HEK293 (cell line): ENCODE data around the gene DDX17.

Source experiments
- YY1 ChIP-seq: fragments of 450-650 bp; formaldehyde crosslinking; IDR thresholded peaks from 2 replicates; pipeline ENCODE4 v1.5.1; 2018; ENCODE audit warnings: missing biosample characterization, missing genetic modification characterization
- ZNF501 ChIP-seq: fragments of 450-650 bp; formaldehyde crosslinking; IDR thresholded peaks from 2 replicates; pipeline ENCODE4 v1.5.1; 2016; ENCODE audit warnings: missing biosample characterization, missing genetic modification characterization

GRCh38 chr22:38524429-38524828, 18.3 kb upstream of the DDX17 start:
- TF ChIP-seq YY1, result no peak
- TF ChIP-seq ZNF501 (tag by site-specific recombination), result no peak
